DOHH2 (cell line): ENCODE measurements around the gene GPR55.

Experiments
- H3F3A ChIP-seq: fragments of 200-600 bp; sonication (generic), shearing (Covaris generic); 2 replicates; pipeline ENCODE4 v1.6.0; 2016; ENCODE audit warnings: antibody characterized with exemption, mild to moderate bottlenecking; ENCODE audit not compliant: control insufficient read depth, insufficient read depth
- H3K27ac ChIP-seq: fragments of 200-600 bp; sonication (generic); 2 replicates; pipeline ENCODE4 v1.5.1; 2014; ENCODE audit warnings: low read depth, mild to moderate bottlenecking, low read length, moderate library complexity
- H3K27me3 ChIP-seq: fragments of 200-600 bp; sonication (generic); 2 replicates; pipeline ENCODE4 v1.6.1; 2014; ENCODE audit warnings: mild to moderate bottlenecking, low read length, mixed read lengths; ENCODE audit not compliant: control insufficient read depth
- H3K36me3 ChIP-seq: fragments of 200-600 bp; sonication (generic); 2 replicates; pipeline ENCODE4 v1.6.1; 2014; ENCODE audit warnings: mild to moderate bottlenecking, low read length, moderate library complexity, mixed read lengths; ENCODE audit not compliant: control insufficient read depth
- H3K4me1 ChIP-seq: fragments of 200-600 bp; sonication (generic); 2 replicates; pipeline ENCODE4 v1.6.1; 2014; ENCODE audit warnings: mild to moderate bottlenecking, low read length, mixed read lengths; ENCODE audit not compliant: control insufficient read depth
- H3K4me2 ChIP-seq: fragments of 200-600 bp; sonication (generic); 2 replicates; pipeline ENCODE4 v1.6.0; 2014; ENCODE audit warnings: mild to moderate bottlenecking, low read length, moderate library complexity
- H3K4me3 ChIP-seq: fragments of 200-600 bp; sonication (generic); 2 replicates; pipeline ENCODE4 v1.5.1; 2014; ENCODE audit warnings: mild to moderate bottlenecking, low read length, mixed read lengths
- H3K79me2 ChIP-seq: fragments of 200-600 bp; sonication (generic); 2 replicates; pipeline ENCODE4 v1.6.1; 2014; ENCODE audit warnings: mild to moderate bottlenecking, low read length, mixed read lengths; ENCODE audit not compliant: control insufficient read depth
- H3K9me2 ChIP-seq: fragments of 200-600 bp; sonication (generic); replicated peaks from 2 replicates; pipeline ENCODE4 v1.6.1; 2014; ENCODE audit warnings: mild to moderate bottlenecking, low read length, mixed read lengths; ENCODE audit not compliant: control insufficient read depth
- H3K9me3 ChIP-seq: fragments of 200-600 bp; sonication (generic); 2 replicates; pipeline ENCODE4 v1.6.1; 2014; ENCODE audit warnings: antibody characterized with exemption, low read length, mixed read lengths; ENCODE audit not compliant: control insufficient read depth, insufficient read depth
- H4K20me1 ChIP-seq: fragments of 200-600 bp; sonication (generic); 2 replicates; pipeline ENCODE4 v1.6.0; 2014; ENCODE audit warnings: low read depth, mild to moderate bottlenecking, antibody characterized with exemption, low read length, moderate library complexity; ENCODE audit not compliant: control insufficient read depth, insufficient read depth
- EZH2phosphoT487 ChIP-seq: fragments of 200-600 bp; sonication (generic); IDR thresholded peaks from 2 replicates; pipeline ENCODE4 v1.6.1; 2017; ENCODE audit warnings: borderline replicate concordance, mild to moderate bottlenecking, antibody characterized with exemption, low read length, moderate library complexity, mixed read lengths
- TF ChIP-seq, protein P1 (sequence below): fragments of 200-600 bp; sonication (generic); IDR thresholded peaks from one replicate; pipeline ENCODE4 v1.5.1; 2014; ENCODE audit warnings: antibody characterized with exemption, mild to moderate bottlenecking, low read depth, low read length; ENCODE audit not compliant: poor library complexity, severe bottlenecking

The GPR55 gene

DNA sequence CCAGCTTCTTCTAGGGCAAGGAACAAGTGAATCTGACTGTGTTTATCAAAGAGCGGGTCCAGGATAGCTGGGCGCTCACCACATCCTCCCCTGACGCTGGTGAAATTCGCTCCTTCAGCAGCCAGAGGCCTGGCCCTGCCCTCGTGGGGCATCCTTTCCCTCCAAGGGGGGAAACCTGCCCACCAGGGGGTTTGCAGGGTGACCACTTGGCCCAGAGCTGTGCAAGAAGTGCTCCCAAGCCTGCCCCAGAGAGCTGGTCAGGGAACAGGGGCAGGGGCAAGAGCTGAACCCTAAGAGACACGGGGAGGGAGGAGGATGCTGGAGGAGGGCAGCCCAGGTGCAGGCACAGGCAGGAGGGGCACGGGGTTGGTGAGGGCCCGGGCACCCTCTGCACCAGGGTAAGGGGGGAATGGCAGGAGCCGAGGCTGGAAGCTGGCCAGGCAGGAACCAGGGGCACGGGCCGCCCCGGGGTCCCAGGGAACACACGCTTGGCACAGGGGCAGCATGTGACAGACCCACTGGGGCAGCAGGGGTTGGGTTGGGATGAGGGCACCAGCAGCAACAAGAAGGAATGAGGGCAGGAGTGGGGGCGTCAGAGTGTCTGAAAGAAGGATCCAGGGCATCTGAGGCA lies 2.8 kb upstream of the GPR55 start:
- H3K79me2 ChIP-seq, result no peaks in the 10 kb centered on the region
- H3K27me3 ChIP-seq, result no peaks in the 10 kb centered on the region
- H3K9me2 ChIP-seq, result no peaks in the 10 kb centered on the region
- H3K4me2 ChIP-seq, result no peak overlapping the region
- H3K36me3 ChIP-seq, result no peaks in the 10 kb centered on the region
- peaks cover 20% of the 10 kb centered on the region for H3K4me1 ChIP-seq
- TF ChIP-seq EZH2phosphoT487, result no peak
- TF ChIP-seq, protein P1, sequence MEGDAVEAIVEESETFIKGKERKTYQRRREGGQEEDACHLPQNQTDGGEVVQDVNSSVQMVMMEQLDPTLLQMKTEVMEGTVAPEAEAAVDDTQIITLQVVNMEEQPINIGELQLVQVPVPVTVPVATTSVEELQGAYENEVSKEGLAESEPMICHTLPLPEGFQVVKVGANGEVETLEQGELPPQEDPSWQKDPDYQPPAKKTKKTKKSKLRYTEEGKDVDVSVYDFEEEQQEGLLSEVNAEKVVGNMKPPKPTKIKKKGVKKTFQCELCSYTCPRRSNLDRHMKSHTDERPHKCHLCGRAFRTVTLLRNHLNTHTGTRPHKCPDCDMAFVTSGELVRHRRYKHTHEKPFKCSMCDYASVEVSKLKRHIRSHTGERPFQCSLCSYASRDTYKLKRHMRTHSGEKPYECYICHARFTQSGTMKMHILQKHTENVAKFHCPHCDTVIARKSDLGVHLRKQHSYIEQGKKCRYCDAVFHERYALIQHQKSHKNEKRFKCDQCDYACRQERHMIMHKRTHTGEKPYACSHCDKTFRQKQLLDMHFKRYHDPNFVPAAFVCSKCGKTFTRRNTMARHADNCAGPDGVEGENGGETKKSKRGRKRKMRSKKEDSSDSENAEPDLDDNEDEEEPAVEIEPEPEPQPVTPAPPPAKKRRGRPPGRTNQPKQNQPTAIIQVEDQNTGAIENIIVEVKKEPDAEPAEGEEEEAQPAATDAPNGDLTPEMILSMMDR, result no peak
- no peak overlapping the region for H3K4me3 ChIP-seq
- H3K27ac ChIP-seq, result no peak overlapping the region
- H3F3A ChIP-seq, result no peaks in the 10 kb centered on the region
- H4K20me1 ChIP-seq, result no peaks in the 10 kb centered on the region
- no peaks in the 10 kb centered on the region for H3K9me3 ChIP-seq

DNA sequence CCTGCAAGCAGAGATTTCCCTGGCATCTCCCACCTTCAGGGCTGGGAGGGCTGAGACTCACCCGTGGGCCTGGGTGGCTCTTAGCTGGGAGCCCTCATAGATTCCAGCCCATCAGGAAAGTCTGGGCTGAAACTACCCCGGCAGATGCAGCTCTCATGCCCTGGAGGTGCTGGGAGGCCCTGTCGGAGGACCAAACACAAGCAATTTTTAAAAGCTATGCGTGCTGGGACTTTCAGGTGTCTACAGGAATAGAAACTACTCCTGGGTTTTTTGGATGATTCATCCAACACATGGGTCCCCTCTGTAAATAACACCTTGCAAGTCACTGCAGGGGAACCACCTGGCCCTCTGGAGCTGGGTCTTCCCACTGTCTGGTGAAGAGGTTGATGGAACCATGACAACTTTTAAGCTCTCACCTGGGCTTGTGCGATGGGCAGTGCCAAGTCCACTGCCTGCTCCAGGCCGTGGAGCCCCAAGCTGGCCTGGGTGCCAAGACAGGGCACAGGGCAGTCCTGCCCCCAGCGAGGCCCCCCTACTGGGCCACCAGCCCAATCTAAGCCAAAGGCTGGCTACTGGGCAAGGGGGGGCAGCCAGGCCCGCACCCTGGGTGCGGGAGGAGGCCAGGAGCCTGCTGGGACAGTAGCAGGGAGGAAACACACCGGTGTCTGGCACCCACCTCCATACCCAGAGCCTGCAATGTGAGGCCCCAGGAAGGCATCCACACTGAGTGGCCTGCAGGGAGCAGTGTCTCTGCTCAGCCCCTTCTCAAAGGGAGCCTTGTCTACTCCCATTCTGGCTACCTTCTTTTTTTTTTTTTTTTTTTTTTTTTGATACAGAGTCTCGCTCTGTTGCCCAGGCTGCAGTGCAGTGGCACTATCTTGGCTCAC lies 1.1 kb upstream of the GPR55 start:
- Histone ChIP-seq H3K4me2 (no peak overlapping the region), H3F3A (no peaks in the 10 kb centered on the region), H3K4me3 (no peak overlapping the region), H3K4me1 (peaks cover 20% of the 10 kb centered on the region), H4K20me1 (no peaks in the 10 kb centered on the region), H3K9me2 (no peaks in the 10 kb centered on the region), H3K27ac (no peak overlapping the region), H3K9me3 (no peaks in the 10 kb centered on the region), H3K79me2 (no peaks in the 10 kb centered on the region), H3K27me3 (peaks cover 9% of the 10 kb centered on the region; the same call in 1 of the 2 replicates), H3K36me3 (no peaks in the 10 kb centered on the region)
- no peak for TF ChIP-seq EZH2phosphoT487
- TF ChIP-seq, protein P1, result no peak

DNA sequence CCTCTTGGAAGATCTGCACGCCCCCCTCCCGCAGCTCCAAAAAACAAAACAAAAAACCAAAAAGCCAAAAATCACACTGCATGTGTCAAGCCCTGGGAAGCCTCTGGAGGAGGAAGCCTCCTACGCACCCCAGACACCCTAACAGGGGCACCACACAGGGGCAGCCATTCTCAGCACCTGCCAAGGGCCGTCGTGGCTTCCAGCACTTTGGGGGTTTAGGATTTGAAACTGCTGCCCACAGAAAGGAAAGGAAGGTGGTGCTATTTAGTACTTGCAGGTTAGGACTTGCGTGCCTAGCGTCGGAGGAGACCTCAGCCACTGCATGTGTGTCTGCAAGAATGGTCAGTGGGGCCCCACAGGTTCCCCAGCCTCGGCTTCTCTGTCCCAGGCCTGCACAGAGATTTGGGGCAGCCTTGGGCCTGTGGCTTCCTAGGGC lies 419 bp upstream of the GPR55 start:
- Histone ChIP-seq H3K9me3 (no peaks in the 10 kb centered on the region), H3K27ac (no peak overlapping the region), H4K20me1 (no peaks in the 10 kb centered on the region), H3K4me2 (peak overlapping the region; percentile 72), H3F3A (no peaks in the 10 kb centered on the region), H3K79me2 (no peaks in the 10 kb centered on the region), H3K4me3 (no peak overlapping the region; the same call in 1 of the 2 replicates), H3K4me1 (peaks cover 20% of the 10 kb centered on the region), H3K36me3 (no peaks in the 10 kb centered on the region), H3K9me2 (no peaks in the 10 kb centered on the region), H3K27me3 (peaks cover 9% of the 10 kb centered on the region)
- no peak for TF ChIP-seq EZH2phosphoT487
- TF ChIP-seq, protein P1, result no peak
